Measurements from ENCODE around the gene PRKCQ.

Gene PRKCQ

DNA sequence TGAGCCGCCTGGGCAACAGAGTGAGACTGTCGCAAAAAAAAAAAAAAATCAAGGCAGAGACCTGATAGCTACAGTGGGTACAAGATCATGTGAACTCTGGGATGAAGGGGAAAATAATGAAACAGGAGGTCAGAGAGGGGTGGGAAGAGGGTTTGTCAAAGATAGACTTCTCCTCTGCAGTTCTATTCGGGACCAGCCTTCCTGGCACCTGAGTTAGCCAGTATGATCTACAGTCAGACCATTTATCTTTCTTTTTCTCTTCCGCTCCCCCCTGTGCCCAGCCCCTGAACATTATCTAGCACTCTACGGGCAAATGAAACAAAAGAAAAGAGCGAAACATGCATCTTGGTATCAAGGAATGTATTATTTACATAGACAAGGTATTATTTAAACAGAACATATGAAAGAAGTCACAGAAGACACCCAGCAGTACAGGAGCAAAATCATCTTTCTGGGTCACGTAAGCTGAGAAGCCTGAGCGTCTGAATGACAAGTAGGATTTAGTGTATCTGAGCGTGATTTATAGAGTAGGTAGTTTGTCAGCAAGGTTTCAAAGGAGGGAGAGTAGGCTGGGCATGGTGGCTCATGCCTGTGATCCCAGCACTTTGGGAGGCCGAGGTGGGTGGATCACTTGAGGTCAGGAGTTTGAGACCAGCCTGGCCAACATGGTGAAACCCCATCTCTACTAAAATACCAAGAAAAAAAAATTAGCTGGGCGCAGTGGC is 109.0 kb downstream of the PRKCQ start:
- no peak overlapping the region for H3K27ac Mint-ChIP-seq
- ATAC-seq (ENCODE audit: low read depth), result no peak
- peaks cover 11% of the 10 kb centered on the region for H3K27me3 Mint-ChIP-seq
- H3K36me3 Mint-ChIP-seq, result peaks cover 2% of the 10 kb centered on the region
- DNase-seq (ENCODE audit: low spot score in 2 of 2), result no peak
- peaks cover 3% of the 10 kb centered on the region for H3K4me1 Mint-ChIP-seq
- no peak overlapping the region for H3K4me3 Mint-ChIP-seq
- peaks cover 4% of the 10 kb centered on the region for H3K9me3 Mint-ChIP-seq

DNA sequence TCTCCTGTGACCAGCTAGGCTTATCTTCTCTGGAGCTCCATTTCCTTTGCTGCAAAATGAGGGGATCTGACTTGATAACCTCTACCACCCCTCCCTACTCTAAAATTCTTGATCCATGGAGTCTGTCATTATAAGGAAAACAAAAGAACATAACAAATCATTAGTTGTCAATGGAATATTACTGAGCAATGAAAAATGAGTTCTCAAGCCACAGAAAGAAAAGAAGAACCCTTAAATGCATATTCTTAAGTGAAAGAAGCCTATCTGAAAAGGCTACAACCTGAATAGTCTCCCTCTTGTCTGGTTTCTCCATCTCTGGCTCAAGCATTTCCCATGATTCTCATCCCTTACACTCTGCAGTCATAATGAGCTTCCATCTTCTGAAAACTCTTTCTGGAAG is 110.4 kb downstream of the PRKCQ start:
- no peak overlapping the region for H3K4me3 Mint-ChIP-seq
- H3K27me3 Mint-ChIP-seq, result peaks cover 17% of the 10 kb centered on the region
- ATAC-seq (ENCODE audit: low read depth), result no peak
- H3K27ac Mint-ChIP-seq, result no peak overlapping the region
- DNase-seq (ENCODE audit: low spot score in 2 of 2), result no peak
- H3K36me3 Mint-ChIP-seq, result peaks cover 2% of the 10 kb centered on the region
- H3K4me1 Mint-ChIP-seq, result peaks cover 3% of the 10 kb centered on the region
- H3K9me3 Mint-ChIP-seq, result peaks cover 4% of the 10 kb centered on the region

- Mint-ChIP-seq H3K4me1 (no peaks in the 10 kb centered on the region), H3K36me3 (peaks cover under 1% of the 10 kb centered on the region), H3K9me3 (peaks cover 5% of the 10 kb centered on the region), H3K4me3 (no peak overlapping the region), H3K27me3 (peaks cover 23% of the 10 kb centered on the region), H3K27ac (no peak overlapping the region)
- DNase-seq (ENCODE audit: low spot score in 2 of 2), result no peak
- ATAC-seq (ENCODE audit: low read depth), result no peak
Measured at GRCh38 chr10:6465854-6466601, 114.0 kb downstream of the PRKCQ start.

GRCh38 chr10:6465437-6465836 is 114.6 kb downstream of the PRKCQ start:
- DNase-seq (ENCODE audit: low spot score in 2 of 2) (no peak), ATAC-seq (ENCODE audit: low read depth) (no peak)
- Mint-ChIP-seq H3K36me3 (peaks cover 5% of the 10 kb centered on the region), H3K9me3 (peaks cover 9% of the 10 kb centered on the region), H3K27me3 (peaks cover 28% of the 10 kb centered on the region), H3K27ac (no peak overlapping the region), H3K4me3 (no peak overlapping the region), H3K4me1 (no peaks in the 10 kb centered on the region)

- ATAC-seq (ENCODE audit: low read depth), result no peak
- peaks cover 6% of the 10 kb centered on the region for H3K9me3 Mint-ChIP-seq
- H3K27me3 Mint-ChIP-seq, result peaks cover 25% of the 10 kb centered on the region
- H3K4me1 Mint-ChIP-seq, result no peaks in the 10 kb centered on the region
- peaks cover 5% of the 10 kb centered on the region for H3K36me3 Mint-ChIP-seq
- H3K4me3 Mint-ChIP-seq, result no peak overlapping the region
- H3K27ac Mint-ChIP-seq, result no peak overlapping the region
- DNase-seq (ENCODE audit: low spot score in 2 of 2), result no peak
Measured at GRCh38 chr10:6464862-6465430, 115.1 kb downstream of the PRKCQ start.

- H3K27me3 Mint-ChIP-seq, result peaks cover 23% of the 10 kb centered on the region
- no peak overlapping the region for H3K27ac Mint-ChIP-seq
Measured at GRCh38 chr10:6463366-6463765, 116.7 kb downstream of the PRKCQ start.

DNA sequence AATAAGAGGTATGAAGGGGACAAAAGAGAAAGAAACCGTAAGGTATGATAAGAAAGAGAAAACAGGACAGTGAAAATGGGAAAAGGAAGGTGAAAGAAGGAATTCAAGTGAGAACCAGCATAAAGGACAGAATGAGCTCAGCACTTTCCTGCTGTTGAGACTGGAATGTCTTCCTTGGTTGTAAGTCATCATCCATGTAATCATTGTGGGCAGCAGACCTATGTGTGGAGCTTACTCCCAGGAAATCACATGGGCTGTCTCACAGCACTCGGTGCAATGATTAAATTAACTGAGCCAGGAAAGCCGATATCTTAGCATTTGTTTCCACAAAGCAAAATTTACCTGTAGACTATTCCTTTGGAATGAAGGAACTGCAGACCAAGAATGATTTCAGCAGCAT is 118.1 kb downstream of the PRKCQ start:
- no peaks in the 10 kb centered on the region for H3K4me1 Mint-ChIP-seq
- peaks cover 21% of the 10 kb centered on the region for H3K27me3 Mint-ChIP-seq
- DNase-seq (ENCODE audit: low spot score in 2 of 2) (no peak), ATAC-seq (ENCODE audit: low read depth) (no peak)
- H3K4me3 Mint-ChIP-seq, result no peak overlapping the region
- H3K9me3 Mint-ChIP-seq, result peaks cover 5% of the 10 kb centered on the region
- H3K36me3 Mint-ChIP-seq, result peaks cover 5% of the 10 kb centered on the region
- H3K27ac Mint-ChIP-seq, result no peak overlapping the region

More at GRCh38 chr10:6463366-6463765, 116.7 kb downstream of the PRKCQ start:
- Mint-ChIP-seq H3K4me1 (no peaks in the 10 kb centered on the region), H3K36me3 (peaks cover 5% of the 10 kb centered on the region), H3K9me3 (peaks cover 5% of the 10 kb centered on the region), H3K4me3 (no peak overlapping the region)
- DNase-seq (ENCODE audit: low spot score in 2 of 2), result no peak
- no peak for ATAC-seq (ENCODE audit: low read depth)

DNA sequence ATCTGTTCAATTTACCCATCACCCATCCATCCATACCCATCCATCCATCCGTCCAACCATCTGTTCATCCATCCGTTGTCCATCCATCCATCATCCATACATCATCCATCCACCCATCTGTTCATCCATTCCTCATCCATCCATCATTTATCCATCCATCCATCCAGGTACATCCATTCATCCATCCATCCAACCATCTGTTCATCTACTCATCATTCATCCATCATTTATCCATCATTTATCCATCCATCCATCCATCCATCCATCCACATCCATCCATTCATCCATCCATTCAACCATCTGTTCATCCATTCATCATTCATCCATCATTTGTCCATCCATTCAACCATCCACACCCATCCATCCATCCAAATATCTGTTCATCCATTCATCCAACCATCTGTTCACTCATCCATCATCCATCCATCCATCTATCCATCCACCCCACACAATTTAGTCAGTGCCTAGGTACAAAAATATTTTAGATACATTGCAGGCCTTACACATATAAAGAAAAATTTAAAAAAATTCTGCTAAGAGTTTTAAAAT is 119.1 kb downstream of the PRKCQ start:
- no peak for DNase-seq (ENCODE audit: low spot score in 2 of 2)
- Mint-ChIP-seq H3K36me3 (peaks cover 5% of the 10 kb centered on the region), H3K27me3 (peaks cover 17% of the 10 kb centered on the region), H3K9me3 (peaks cover 5% of the 10 kb centered on the region), H3K27ac (no peak overlapping the region), H3K4me3 (no peak overlapping the region), H3K4me1 (no peaks in the 10 kb centered on the region)
- ATAC-seq (ENCODE audit: low read depth), result no peak

DNA sequence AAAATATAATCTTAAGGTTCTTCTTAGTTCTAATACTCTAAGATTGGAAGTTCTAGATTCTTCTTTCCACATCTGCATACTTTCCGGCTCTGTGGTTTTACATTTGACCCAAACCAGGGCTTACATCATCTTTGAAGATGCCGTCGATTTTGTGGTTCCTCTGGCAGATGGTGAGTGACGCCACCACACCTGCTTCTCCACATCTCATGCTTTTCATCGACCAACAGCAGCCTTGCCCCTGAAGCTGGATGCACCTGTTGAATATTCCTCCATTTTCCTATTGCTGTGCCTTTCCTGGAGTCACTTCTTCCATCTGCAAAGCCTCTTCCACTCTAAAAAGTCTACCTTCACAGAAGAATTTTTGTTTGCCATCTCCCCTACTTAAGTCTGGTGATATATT is 121.3 kb downstream of the PRKCQ start:
- Mint-ChIP-seq H3K27ac (no peak overlapping the region), H3K4me3 (no peak overlapping the region), H3K4me1 (peaks cover 2% of the 10 kb centered on the region), H3K36me3 (peaks cover 5% of the 10 kb centered on the region), H3K9me3 (peaks cover 6% of the 10 kb centered on the region), H3K27me3 (peaks cover 17% of the 10 kb centered on the region)
- ATAC-seq (ENCODE audit: low read depth), result no peak
- no peak for DNase-seq (ENCODE audit: low spot score in 2 of 2)

- peaks cover 6% of the 10 kb centered on the region for H3K9me3 Mint-ChIP-seq
- peaks cover 5% of the 10 kb centered on the region for H3K36me3 Mint-ChIP-seq
- peaks cover 14% of the 10 kb centered on the region for H3K27me3 Mint-ChIP-seq
- H3K4me1 Mint-ChIP-seq, result peaks cover 2% of the 10 kb centered on the region
- ATAC-seq (ENCODE audit: low read depth), result no peak
- no peak overlapping the region for H3K4me3 Mint-ChIP-seq
- H3K27ac Mint-ChIP-seq, result no peak overlapping the region
- no peak for DNase-seq (ENCODE audit: low spot score in 2 of 2)
Measured at GRCh38 chr10:6457376-6457775, 122.7 kb downstream of the PRKCQ start.

- Mint-ChIP-seq H3K36me3 (peaks cover 4% of the 10 kb centered on the region), H3K4me1 (peaks cover 2% of the 10 kb centered on the region), H3K27ac (no peak overlapping the region), H3K4me3 (no peak overlapping the region), H3K9me3 (peaks cover 5% of the 10 kb centered on the region), H3K27me3 (peaks cover 9% of the 10 kb centered on the region)
- no peak for ATAC-seq (ENCODE audit: low read depth)
- no peak for DNase-seq (ENCODE audit: low spot score in 2 of 2)
Measured at GRCh38 chr10:6456067-6456466, 124.0 kb downstream of the PRKCQ start.

DNA sequence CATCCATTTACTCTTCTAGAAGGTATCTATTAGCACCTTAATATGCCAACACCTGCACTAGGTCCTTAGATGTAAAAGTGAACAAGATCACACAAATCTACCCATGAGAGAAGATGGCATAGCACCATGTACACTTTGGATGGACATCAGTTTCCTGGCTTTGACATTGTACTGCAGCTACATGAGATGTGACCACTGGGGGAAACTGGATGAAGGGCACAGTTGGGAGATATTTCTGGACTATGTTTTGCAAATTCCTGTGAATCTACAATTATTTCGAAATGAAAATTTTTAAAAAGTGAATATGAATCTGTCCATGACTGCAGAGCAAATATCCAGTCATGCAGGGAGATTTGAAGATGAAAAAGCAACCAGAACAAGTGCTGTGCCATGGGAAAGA is 124.5 kb downstream of the PRKCQ start:
- no peak overlapping the region for H3K4me3 Mint-ChIP-seq
- H3K27ac Mint-ChIP-seq, result no peak overlapping the region
- peaks cover 6% of the 10 kb centered on the region for H3K27me3 Mint-ChIP-seq
- H3K9me3 Mint-ChIP-seq, result peaks cover 1% of the 10 kb centered on the region
- DNase-seq (ENCODE audit: low spot score in 2 of 2) (no peak), ATAC-seq (ENCODE audit: low read depth) (no peak)
- peaks cover 2% of the 10 kb centered on the region for H3K4me1 Mint-ChIP-seq
- no peaks in the 10 kb centered on the region for H3K36me3 Mint-ChIP-seq

GRCh38 chr10:6446711-6447110 is 133.4 kb downstream of the PRKCQ start:
- no peaks in the 10 kb centered on the region for H3K9me3 Mint-ChIP-seq
- H3K27ac Mint-ChIP-seq, result no peak overlapping the region
- H3K4me1 Mint-ChIP-seq, result no peaks in the 10 kb centered on the region
- no peaks in the 10 kb centered on the region for H3K36me3 Mint-ChIP-seq
- no peak for ATAC-seq (ENCODE audit: low read depth)
- H3K4me3 Mint-ChIP-seq, result no peak overlapping the region
- no peak for DNase-seq (ENCODE audit: low spot score in 2 of 2)
- H3K27me3 Mint-ChIP-seq, result peaks cover 26% of the 10 kb centered on the region

DNA sequence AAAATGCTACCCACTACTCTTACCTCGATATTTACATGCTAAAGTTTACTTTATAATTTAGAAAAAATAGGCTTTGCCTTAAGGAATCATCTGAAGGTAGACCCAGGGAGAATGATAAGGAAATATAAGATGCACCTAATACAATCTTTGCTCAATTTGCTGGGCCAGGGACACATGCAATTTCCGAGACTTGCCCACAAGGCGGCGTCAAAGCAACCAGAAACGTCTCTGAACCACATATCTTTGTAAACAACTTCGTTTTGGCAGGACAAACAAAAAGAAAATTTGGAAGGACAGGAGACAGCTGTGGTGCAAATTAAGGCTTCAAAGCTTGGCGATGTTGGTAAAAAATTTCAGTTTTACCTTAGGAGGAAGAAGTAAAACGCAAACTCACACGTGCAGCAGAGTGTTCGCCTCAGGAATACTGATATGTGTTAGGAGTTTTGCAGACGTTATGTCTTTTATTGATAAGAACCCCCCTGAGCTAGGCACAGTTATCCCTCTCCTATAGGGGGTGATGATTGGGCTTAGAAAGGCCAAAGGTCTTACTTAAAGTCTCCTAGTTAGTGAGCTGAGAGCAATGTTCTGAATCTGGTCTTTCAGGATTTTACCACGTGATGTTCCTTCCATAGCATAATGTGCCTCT is 134.3 kb downstream of the PRKCQ start:
- Mint-ChIP-seq H3K9me3 (no peaks in the 10 kb centered on the region), H3K4me1 (no peaks in the 10 kb centered on the region), H3K36me3 (no peaks in the 10 kb centered on the region), H3K27me3 (peaks cover 28% of the 10 kb centered on the region), H3K27ac (no peak overlapping the region), H3K4me3 (no peak overlapping the region)
- ATAC-seq (ENCODE audit: low read depth), result no peak
- DNase-seq (ENCODE audit: low spot score in 2 of 2), result no peak

Measured in memory B cell (primary cell).